CD4-positive, alpha-beta T cell treated with Interleukin-10 for 1 hour (primary cell): ENCODE measurements around the gene TPI1.
"Not testable (repeated sequence)": the region's sequence is repeated elsewhere in the genome, so short reads cannot be mapped to it uniquely, and the experiment has no call there.

ENCODE experiments used
- DNase-seq: peaks from one replicate; pipeline ENCODE4 v3.0.0-alpha.2; 2020

Gene TPI1

GRCh38 chr12:6869049-6870021 is 2.0 kb downstream of the TPI1 start:
- DNase-seq: peak; percentile 89

GRCh38 chr12:6870304-6870703 is 3.0 kb downstream of the TPI1 start:
- DNase-seq: not testable (repeated sequence)

- peak; percentile 46 for DNase-seq
These were observed 4.0 kb downstream of the TPI1 start for GRCh38 chr12:6871052-6871957.

GRCh38 chr12:6872073-6873048 is 5.0 kb downstream of the TPI1 start:
- peak; percentile 88 for DNase-seq

GRCh38 chr12:6873094-6874014 is 6.0 kb downstream of the TPI1 start, which contains the start of gene SPSB2:
TSS of gene SPSB2 (minus strand) at chr12:6873303. CDS start at chr12:6872901, 402 bp downstream.
- DNase-seq: peak; percentile 98

GRCh38 chr12:6874015-6874368 is 6.7 kb downstream of the TPI1 start:
- not testable (repeated sequence) for DNase-seq

- DNase-seq: not testable (repeated sequence)
These were observed 12.5 kb downstream of the TPI1 start for GRCh38 chr12:6879824-6880223.

GRCh38 chr12:6883252-6883651 is 15.9 kb downstream of the TPI1 start:
- DNase-seq: no peak

- no peak for DNase-seq
These were observed 16.4 kb downstream of the TPI1 start for GRCh38 chr12:6883683-6884082.

- no peak for DNase-seq
These were observed 17.2 kb downstream of the TPI1 start for GRCh38 chr12:6884539-6884938.

GRCh38 chr12:6886206-6886999 is 19.1 kb downstream of the TPI1 start:
- DNase-seq: not testable (repeated sequence)

GRCh38 chr12:6887460-6887859 is 20.1 kb downstream of the TPI1 start:
- DNase-seq: no peak

GRCh38 chr12:6888360-6888759 is 21.0 kb downstream of the TPI1 start:
- DNase-seq: no peak

GRCh38 chr12:6888794-6889193 is 21.5 kb downstream of the TPI1 start:
- DNase-seq: not testable (repeated sequence)

- not testable (repeated sequence) for DNase-seq
These were observed 22.6 kb downstream of the TPI1 start for GRCh38 chr12:6889775-6890573.

GRCh38 chr12:6890789-6891645 is 23.7 kb downstream of the TPI1 start:
- peak; percentile 98 for DNase-seq

GRCh38 chr12:6891646-6892001 is 24.3 kb downstream of the TPI1 start:
- no peak for DNase-seq

GRCh38 chr12:6892683-6893082 is 25.4 kb downstream of the TPI1 start:
- DNase-seq: not testable (repeated sequence)
